Karpas-422 (cell line): Measurements from ENCODE around the gene AK9. TPM values are rescaled to one million over a fixed set of nuclear protein-coding genes. Genes with fewer than 3 reads are reported as not detected.

Source experiments
- DNase-seq: peaks from one replicate; pipeline ENCODE4 v3.0.0-alpha.2; 2015
- H2AFZ ChIP-seq: fragments of 200-600 bp; sonication (generic); 2 replicates; pipeline ENCODE4 v1.6.1; 2014; ENCODE audit warnings: antibody characterized with exemption, low read length, mixed read lengths
- H3K27ac ChIP-seq: fragments of 200-600 bp; sonication (generic); 2 replicates; pipeline ENCODE4 v1.5.1; 2014; ENCODE audit warnings: mild to moderate bottlenecking, low read length, moderate library complexity
- H3K27me3 ChIP-seq: fragments of 200-600 bp; sonication (generic); 2 replicates; pipeline ENCODE4 v1.6.1; 2014; ENCODE audit warnings: low read length, mixed read lengths
- H3K36me3 ChIP-seq: fragments of 200-600 bp; sonication (generic); 2 replicates; pipeline ENCODE4 v1.6.1; 2014; ENCODE audit warnings: low read length, mixed read lengths; ENCODE audit not compliant: insufficient read depth
- H3K4me1 ChIP-seq: fragments of 200-600 bp; sonication (generic); 2 replicates; pipeline ENCODE4 v1.6.1; 2014; ENCODE audit warnings: mild to moderate bottlenecking, low read length, mixed read lengths
- H3K4me2 ChIP-seq: fragments of 200-600 bp; sonication (generic); 2 replicates; pipeline ENCODE4 v1.6.1; 2014; ENCODE audit warnings: low read length, low read depth, mild to moderate bottlenecking; ENCODE audit not compliant: poor library complexity, severe bottlenecking
- H3K4me3 ChIP-seq: fragments of 200-600 bp; sonication (generic); 2 replicates; pipeline ENCODE4 v1.5.1; 2014; ENCODE audit warnings: mild to moderate bottlenecking, antibody characterized with exemption, low read length, mixed read lengths
- H3K79me2 ChIP-seq: fragments of 200-600 bp; sonication (generic); 2 replicates; pipeline ENCODE4 v1.6.1; 2014; ENCODE audit warnings: mild to moderate bottlenecking, low read length, mixed read lengths
- H3K9ac ChIP-seq: fragments of 200-600 bp; sonication (generic); 2 replicates; pipeline ENCODE4 v1.6.0; 2014; ENCODE audit warnings: low read length
- H3K9me2 ChIP-seq: fragments of 200-600 bp; sonication (generic), shearing (Covaris generic); replicated peaks from 2 replicates; pipeline ENCODE4 v1.6.0; 2014; ENCODE audit warnings: mild to moderate bottlenecking, low read length, moderate library complexity; ENCODE audit not compliant: insufficient read depth
- H3K9me3 ChIP-seq: fragments of 300-700, 200-600 bp; sonication (generic); 2 replicates; pipeline ENCODE4 v1.6.1; 2014; ENCODE audit warnings: low read length, mixed read lengths
- H4K20me1 ChIP-seq: fragments of 200-600 bp; sonication (generic); 2 replicates; pipeline ENCODE4 v1.6.1; 2014; ENCODE audit warnings: mild to moderate bottlenecking, antibody characterized with exemption, low read length, low read depth; ENCODE audit not compliant: insufficient read depth
- total RNA-seq: library from RNA; depleted of rRNA; stranded (reverse); fragments of >200 nt; shearing (Covaris generic); gene quantifications from 2 replicates; pipeline ENCODE4 v1.2.3, GENCODE V29; 2014; ENCODE audit warnings: low replicate concordance

AK9 gene
- total RNA-seq, 1 experiment from 2014 or later: 2.9 TPM

DNA sequence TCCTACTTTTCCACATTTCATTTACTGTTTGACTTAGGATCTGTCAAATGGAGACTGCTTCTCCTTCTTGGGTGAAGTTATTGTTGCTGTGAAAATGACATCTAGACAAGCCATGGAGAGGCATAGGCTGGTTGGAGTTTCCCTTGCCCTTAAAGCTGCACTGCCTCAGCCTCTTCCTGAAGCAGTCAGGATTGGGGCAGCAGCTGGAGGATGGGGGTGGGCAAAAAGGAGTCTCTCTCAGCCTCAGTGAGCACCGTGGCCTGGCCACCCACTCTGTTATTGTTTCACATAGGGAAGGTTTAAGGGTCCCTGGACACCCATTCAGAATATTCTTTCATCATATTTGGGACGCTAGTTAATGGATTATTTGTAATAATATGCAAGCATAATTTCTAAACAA is 200.3 kb downstream of the AK9 start:
- no peak for DNase-seq
- Histone ChIP-seq H3K9ac (no peak overlapping the region), H3K27me3 (no peaks in the 10 kb centered on the region), H3K36me3 (no peaks in the 10 kb centered on the region), H3K4me3 (no peak overlapping the region), H3K4me2 (no peak overlapping the region), H3K79me2 (no peaks in the 10 kb centered on the region), H4K20me1 (no peaks in the 10 kb centered on the region), H3K4me1 (peaks cover 33% of the 10 kb centered on the region), H3K27ac (no peak overlapping the region), H3K9me2 (no peaks in the 10 kb centered on the region), H3K9me3 (no peaks in the 10 kb centered on the region), H2AFZ (0 out of 2 replicates have a peak overlapping the region, but pooled peaks have one; percentile 62)

DNA sequence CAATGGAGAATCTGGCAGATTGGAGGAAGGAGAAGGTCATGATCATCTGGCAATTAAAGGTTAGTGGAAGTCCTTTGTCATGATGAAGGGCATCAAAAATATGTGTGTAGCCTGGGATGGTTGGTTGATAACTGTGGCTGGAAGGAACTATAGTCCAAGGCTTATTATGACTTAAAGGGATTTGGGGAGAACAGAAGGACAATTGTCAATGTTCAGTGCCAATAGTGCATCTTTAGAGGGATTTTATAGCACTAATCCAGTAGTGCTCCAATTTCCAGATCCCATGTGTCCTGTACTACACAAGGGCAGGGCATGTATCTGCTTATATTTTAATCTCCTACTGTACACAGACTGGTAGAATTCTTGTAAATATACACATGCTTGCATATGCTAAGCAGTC is 203.0 kb downstream of the AK9 start:
- H3K4me1 ChIP-seq: peaks cover 31% of the 10 kb centered on the region
- H4K20me1 ChIP-seq: no peaks in the 10 kb centered on the region
- H3K9ac ChIP-seq: no peak overlapping the region
- H3K79me2 ChIP-seq: no peaks in the 10 kb centered on the region
- no peaks in the 10 kb centered on the region for H3K9me3 ChIP-seq
- no peaks in the 10 kb centered on the region for H3K9me2 ChIP-seq
- no peak overlapping the region for H3K27ac ChIP-seq
- H3K36me3 ChIP-seq: no peaks in the 10 kb centered on the region
- no peak overlapping the region for H3K4me3 ChIP-seq
- no peak overlapping the region for H3K4me2 ChIP-seq
- no peak for DNase-seq
- H3K27me3 ChIP-seq: no peaks in the 10 kb centered on the region
- no peak overlapping the region for H2AFZ ChIP-seq

DNA sequence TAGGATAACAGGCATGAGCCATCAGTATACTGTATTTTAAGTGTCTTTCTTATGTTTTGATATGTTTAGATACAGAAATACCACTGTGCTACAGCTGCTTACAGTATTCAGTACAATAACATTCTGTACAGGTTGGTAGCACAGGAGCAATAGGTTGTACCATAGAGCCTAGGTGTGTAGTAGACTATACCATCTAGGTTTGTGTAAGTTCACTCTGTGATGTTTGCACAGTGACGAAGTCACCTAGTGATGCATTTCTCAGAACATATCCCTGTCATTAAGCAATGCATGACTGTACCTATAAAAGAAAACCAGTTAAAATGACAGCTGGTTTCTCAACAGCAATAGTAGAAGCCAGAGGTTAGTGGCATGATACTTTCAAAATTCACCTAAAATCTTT is 204.9 kb downstream of the AK9 start:
- no peak overlapping the region for H3K4me2 ChIP-seq
- no peak for DNase-seq
- no peak overlapping the region for H3K4me3 ChIP-seq
- peaks cover 19% of the 10 kb centered on the region for H3K79me2 ChIP-seq
- H4K20me1 ChIP-seq: no peaks in the 10 kb centered on the region
- no peaks in the 10 kb centered on the region for H3K9me3 ChIP-seq
- peaks cover 5% of the 10 kb centered on the region; the same call in 1 of the 2 replicates for H3K36me3 ChIP-seq
- no peak overlapping the region for H2AFZ ChIP-seq
- no peak overlapping the region for H3K9ac ChIP-seq
- H3K9me2 ChIP-seq: no peaks in the 10 kb centered on the region
- no peak overlapping the region for H3K27ac ChIP-seq
- H3K27me3 ChIP-seq: no peaks in the 10 kb centered on the region
- peaks cover 27% of the 10 kb centered on the region for H3K4me1 ChIP-seq

DNA sequence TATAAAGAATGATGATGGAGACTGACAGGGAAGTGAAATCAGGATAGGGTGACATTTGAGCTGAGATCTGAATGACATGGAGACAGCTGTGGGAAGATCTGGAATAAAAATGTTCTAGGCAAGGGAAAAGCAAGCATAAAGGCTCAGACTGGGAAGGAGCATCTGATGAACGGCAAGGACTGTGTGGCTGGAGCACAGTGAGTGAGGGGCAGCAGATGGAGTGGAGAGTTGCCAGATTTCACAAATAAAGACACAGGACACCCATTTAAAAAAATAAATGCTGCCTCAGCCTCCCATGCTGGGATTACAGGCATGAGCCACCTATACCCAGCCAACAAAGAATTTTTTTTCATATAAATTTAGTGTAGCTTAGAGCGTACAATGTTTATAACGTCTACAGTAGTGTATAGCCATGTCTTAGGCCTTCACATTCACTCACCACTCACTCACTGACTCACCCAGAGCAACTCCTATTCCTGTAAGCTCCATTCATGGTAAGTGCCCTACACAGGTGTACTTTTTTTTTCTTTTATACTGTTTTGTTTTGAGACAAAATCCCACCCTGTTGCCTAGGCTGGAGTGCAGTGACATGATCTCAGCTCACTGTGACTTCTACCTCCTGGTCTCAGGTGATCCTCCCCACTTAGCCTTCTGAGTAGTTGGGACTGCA is 205.6 kb downstream of the AK9 start:
- no peaks in the 10 kb centered on the region for H3K9me3 ChIP-seq
- no peaks in the 10 kb centered on the region for H3K27me3 ChIP-seq
- peaks cover 12% of the 10 kb centered on the region; the same call in 1 of the 2 replicates for H3K36me3 ChIP-seq
- no peaks in the 10 kb centered on the region for H4K20me1 ChIP-seq
- H3K9ac ChIP-seq: no peak overlapping the region
- H3K79me2 ChIP-seq: peaks cover 25% of the 10 kb centered on the region
- peaks cover 29% of the 10 kb centered on the region for H3K4me1 ChIP-seq
- no peak overlapping the region for H2AFZ ChIP-seq
- no peaks in the 10 kb centered on the region for H3K9me2 ChIP-seq
- H3K27ac ChIP-seq: no peak overlapping the region
- H3K4me2 ChIP-seq: no peak overlapping the region
- H3K4me3 ChIP-seq: no peak overlapping the region
- DNase-seq: no peak

DNA sequence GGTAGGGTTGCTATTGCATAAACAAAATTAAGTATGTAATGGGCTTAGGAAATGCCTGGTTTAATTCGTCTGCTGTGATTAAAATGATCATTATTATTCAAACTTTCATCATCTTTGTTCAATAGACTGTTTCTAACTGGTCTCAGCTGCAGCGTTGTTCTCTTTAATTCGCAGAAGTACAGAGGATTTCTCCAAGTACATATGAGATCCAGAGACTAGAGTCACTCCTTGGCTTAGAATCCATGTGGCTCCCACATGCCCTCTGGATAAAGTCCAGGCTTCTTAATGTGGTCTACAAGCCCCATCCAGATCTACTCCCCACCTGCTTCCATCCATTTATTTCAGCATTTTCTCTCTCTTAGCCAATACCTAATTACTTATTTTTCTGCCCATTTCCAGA is 206.9 kb downstream of the AK9 start:
- no peak overlapping the region for H3K27ac ChIP-seq
- peaks cover 12% of the 10 kb centered on the region; the same call in 1 of the 2 replicates for H3K36me3 ChIP-seq
- H3K9me3 ChIP-seq: no peaks in the 10 kb centered on the region
- no peaks in the 10 kb centered on the region for H3K9me2 ChIP-seq
- no peaks in the 10 kb centered on the region for H3K27me3 ChIP-seq
- peak overlapping the region; percentile 82 for H2AFZ ChIP-seq
- H3K79me2 ChIP-seq: peaks cover 36% of the 10 kb centered on the region
- H3K4me3 ChIP-seq: peak overlapping the region; percentile 61; the same call in 1 of the 2 replicates
- H3K9ac ChIP-seq: peak overlapping the region; percentile 53; the same call in 1 of the 2 replicates
- H3K4me2 ChIP-seq: peak overlapping the region; percentile 83
- DNase-seq: no peak
- H3K4me1 ChIP-seq: peaks cover 40% of the 10 kb centered on the region
- no peaks in the 10 kb centered on the region for H4K20me1 ChIP-seq

DNA sequence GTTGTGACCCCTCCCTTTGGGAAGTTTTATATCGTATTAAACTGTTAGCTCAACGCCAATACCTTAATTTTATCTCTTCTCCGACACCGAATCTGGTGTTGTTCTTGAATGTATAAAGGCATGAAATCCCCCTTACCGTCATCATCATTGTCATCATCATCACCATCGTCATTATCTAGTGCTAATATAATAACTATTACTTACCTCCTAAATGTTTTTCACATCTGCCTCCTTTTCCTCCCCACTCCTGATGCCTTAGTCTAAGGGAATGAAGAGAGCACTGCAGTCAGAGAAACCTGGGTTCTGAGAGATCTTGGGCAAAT is 207.3 kb downstream of the AK9 start:
- Histone ChIP-seq H4K20me1 (no peaks in the 10 kb centered on the region), H3K4me1 (peaks cover 44% of the 10 kb centered on the region), H3K27ac (no peak overlapping the region), H3K79me2 (peaks cover 41% of the 10 kb centered on the region), H3K9me2 (no peaks in the 10 kb centered on the region), H3K36me3 (peaks cover 12% of the 10 kb centered on the region; the same call in 1 of the 2 replicates), H3K4me3 (peak overlapping the region; percentile 61), H3K9ac (peak overlapping the region; percentile 53), H3K4me2 (peak overlapping the region; percentile 83), H3K9me3 (no peaks in the 10 kb centered on the region), H3K27me3 (no peaks in the 10 kb centered on the region), H2AFZ (peak overlapping the region; percentile 82)
- DNase-seq: no peak

DNA sequence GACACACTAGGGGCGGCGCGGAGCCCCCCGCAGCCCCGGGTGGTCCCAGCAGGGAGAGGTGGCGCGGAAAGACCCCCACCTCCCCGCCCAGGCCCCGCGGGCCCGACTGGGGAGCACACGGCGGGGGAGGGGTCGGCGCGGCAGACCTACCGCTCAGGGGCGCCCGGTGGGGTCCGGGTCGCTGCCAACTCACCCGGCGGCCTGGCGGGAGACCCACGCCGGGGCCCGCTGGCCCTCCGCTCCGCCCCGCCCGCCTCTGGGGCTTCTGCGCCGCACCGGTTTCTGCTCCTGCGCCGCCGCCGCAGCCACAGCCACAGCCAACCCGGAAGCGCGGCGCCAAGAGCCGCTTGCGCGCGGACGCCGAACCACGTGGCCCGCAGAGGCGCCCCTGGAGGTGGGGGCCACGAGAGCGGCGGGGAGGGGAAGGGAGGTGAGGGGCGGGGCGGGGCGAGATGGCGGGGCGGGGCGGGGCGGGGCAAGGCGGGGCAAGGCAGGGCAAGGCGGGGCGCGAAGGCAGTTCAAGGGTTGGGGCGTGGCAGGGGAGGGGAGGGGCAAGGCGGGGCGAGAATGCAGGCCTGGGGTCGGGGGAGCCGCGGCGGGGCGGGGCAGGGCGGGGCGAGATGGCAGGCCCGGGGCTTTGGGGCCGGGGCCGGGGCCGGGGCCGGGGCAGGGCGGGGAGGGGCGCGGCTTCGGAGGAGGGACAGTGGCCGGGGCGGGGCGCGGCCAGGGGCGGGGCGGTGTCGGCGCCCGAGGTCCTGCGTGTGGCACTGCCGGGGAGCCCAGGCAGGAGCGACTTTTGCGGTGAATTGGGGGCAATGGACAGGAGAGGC is 207.9 kb downstream of the AK9 start, which contains the start of gene ZBTB24:
ZBTB24 (minus strand) TSS at position 315 of the 830 bp plus-strand sequence. CDS start 1,193 bp downstream, outside the sequence.
- Histone ChIP-seq H3K9ac (peak within 1 kb of the TSS; percentile 94), H3K36me3 (peaks cover 12% of the 10 kb centered on the region; the same call in 1 of the 2 replicates), H3K9me3 (no peaks in the 10 kb centered on the region), H3K9me2 (no peaks in the 10 kb centered on the region), H3K79me2 (peaks cover 46% of the 10 kb centered on the region), H4K20me1 (peaks cover 3% of the 10 kb centered on the region; the same call in 1 of the 2 replicates), H3K4me3 (peak within 1 kb of the TSS; percentile 88), H3K27ac (peak within 1 kb of the TSS; percentile 49), H3K4me1 (peaks cover 45% of the 10 kb centered on the region), H3K27me3 (no peaks in the 10 kb centered on the region), H3K4me2 (peak within 1 kb of the TSS; percentile 93), H2AFZ (peak within 1 kb of the TSS; percentile 82)
- peak; percentile 97 for DNase-seq

DNA sequence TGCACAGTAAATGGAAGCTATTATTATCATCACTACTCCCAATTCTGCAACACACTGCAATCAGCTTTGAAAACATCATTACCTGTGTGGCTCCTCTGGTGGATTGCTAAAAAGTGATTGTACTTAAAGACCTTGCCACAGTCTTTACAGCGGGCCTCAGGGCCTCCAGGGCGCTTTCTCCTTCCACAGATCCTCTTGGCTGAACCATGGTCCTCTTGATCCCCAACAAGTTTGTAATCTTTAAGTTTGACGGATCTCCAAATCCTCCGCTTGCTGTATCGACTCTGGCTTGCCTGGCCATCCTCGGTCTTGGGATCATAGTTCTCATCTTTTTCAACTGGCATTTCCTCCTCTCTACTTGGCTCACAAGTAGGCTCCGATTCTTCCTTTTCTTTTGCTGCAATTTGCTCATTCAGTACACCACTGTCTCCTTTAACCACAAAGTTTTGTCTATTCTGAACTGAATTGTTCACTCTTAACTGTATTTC is 210.0 kb downstream of the AK9 start:
- no peak for DNase-seq
- Histone ChIP-seq H3K9me3 (no peaks in the 10 kb centered on the region), H3K79me2 (peaks cover 65% of the 10 kb centered on the region), H3K36me3 (peaks cover 14% of the 10 kb centered on the region; the same call in 1 of the 2 replicates), H3K4me2 (peak overlapping the region; percentile 93), H3K27ac (no peak overlapping the region), H3K27me3 (no peaks in the 10 kb centered on the region), H3K9ac (peak overlapping the region; percentile 94; the same call in 1 of the 2 replicates), H2AFZ (no peak overlapping the region), H3K4me1 (peaks cover 48% of the 10 kb centered on the region), H3K9me2 (no peaks in the 10 kb centered on the region), H3K4me3 (peak overlapping the region; percentile 88), H4K20me1 (peaks cover 12% of the 10 kb centered on the region; the same call in 1 of the 2 replicates)
